GM10266 (cell line): ENCODE results near the gene PRDM2.

Source experiments
- DNase-seq: peaks from one replicate; pipeline ENCODE4 v3.0.0; 2012; ENCODE audit errors: extremely low spot score
- CTCF ChIP-seq: IDR thresholded peaks from 2 replicates; pipeline ENCODE4 v1.5.1; 2012; ENCODE audit warnings: mild to moderate bottlenecking, low read depth; ENCODE audit not compliant: control insufficient read depth, insufficient read depth; ENCODE audit errors: missing control alignments

PRDM2 gene

GRCh38 chr1:13728091-13728715, 28.2 kb downstream of the PRDM2 start:
- DNase-seq = no peak
- no peak for TF ChIP-seq CTCF

- DNase-seq = no peak
- no peak for TF ChIP-seq CTCF
These were observed 30.3 kb downstream of the PRDM2 start for GRCh38 chr1:13730291-13730690.

GRCh38 chr1:13730751-13731482, 30.9 kb downstream of the PRDM2 start:
- TF ChIP-seq CTCF = no peak
- DNase-seq = peak; percentile 78

GRCh38 chr1:13731897-13732296, 31.9 kb downstream of the PRDM2 start:
- DNase-seq = no peak
- no peak for TF ChIP-seq CTCF

GRCh38 chr1:13732971-13733667, 33.1 kb downstream of the PRDM2 start:
- TF ChIP-seq CTCF = no peak
- DNase-seq = no peak

GRCh38 chr1:13733711-13734110, 33.7 kb downstream of the PRDM2 start:
- no peak for DNase-seq
- no peak for TF ChIP-seq CTCF
